Limb (tissue), 2 donors: ENCODE results near the gene KRTAP2-3.
"Not testable (repeated sequence)": the region's sequence is repeated elsewhere in the genome, so short reads cannot be mapped to it uniquely, and the experiment has no call there.

Experiments used
- DNase-seq, 2 donors: peaks; one replicate each; pipeline ENCODE4 v3.0.0-alpha.2; 2016; ENCODE audit errors: extremely low spot score in 2 of 2

The KRTAP2-3 gene

GRCh38 chr17:41034346-41034935, 25.5 kb downstream of the KRTAP2-3 start, which contains the start of gene KRTAP1-3:
KRTAP1-3 (minus strand) TSS chr17:41034874; CDS start chr17:41034821, 53 bp downstream.
- not testable (repeated sequence) for DNase-seq

GRCh38 chr17:41029633-41030245, 30.2 kb downstream of the KRTAP2-3 start, which contains the start of gene KRTAP1-4:
KRTAP1-4 (minus strand) TSS chr17:41030195; CDS start chr17:41030078, 117 bp downstream.
- no peak for DNase-seq

- no peak for DNase-seq
Observed at GRCh38 chr17:41026715-41027471, 33.0 kb downstream of the KRTAP2-3 start, which contains the start of gene KRTAP1-5. KRTAP1-5 (minus strand) TSS chr17:41027208; CDS start chr17:41027155, 53 bp downstream.

GRCh38 chr17:41024697-41025096, 35.2 kb downstream of the KRTAP2-3 start:
- DNase-seq = no peak

- DNase-seq = no peak
Observed at GRCh38 chr17:41020336-41020735, 39.6 kb downstream of the KRTAP2-3 start.

GRCh38 chr17:41019415-41019814, 40.5 kb downstream of the KRTAP2-3 start:
- no peak for DNase-seq

GRCh38 chr17:41018541-41018940, 41.4 kb downstream of the KRTAP2-3 start:
- no peak for DNase-seq

GRCh38 chr17:41016578-41017215, 43.2 kb downstream of the KRTAP2-3 start:
- DNase-seq = no peak

- DNase-seq = no peak
Observed at GRCh38 chr17:41015454-41015853, 44.5 kb downstream of the KRTAP2-3 start.

- DNase-seq = peak in 1 of 2 donors; percentile 54
Observed at GRCh38 chr17:41013606-41014005, 46.3 kb downstream of the KRTAP2-3 start.

- DNase-seq = no peak
Observed at GRCh38 chr17:41013181-41013580, 46.7 kb downstream of the KRTAP2-3 start.

- DNase-seq = no peak
Observed at GRCh38 chr17:41012326-41013120, 47.4 kb downstream of the KRTAP2-3 start.

GRCh38 chr17:41010441-41010840, 49.5 kb downstream of the KRTAP2-3 start:
- DNase-seq = no peak

- DNase-seq = no peak
Observed at GRCh38 chr17:41009936-41010335, 50.0 kb downstream of the KRTAP2-3 start.

- DNase-seq = no peak
Observed at GRCh38 chr17:41009301-41009760, 50.6 kb downstream of the KRTAP2-3 start.
